A673 (cell line): Measurements from ENCODE around the gene DMPK. TPM values are rescaled to one million over a fixed set of nuclear protein-coding genes. Genes with fewer than 3 reads are reported as not detected.

Experiments
- BruUV-seq: library from RNA; stranded (reverse); fragments of 400-500 nt; replicated peaks from 2 replicates; lab custom pipeline; 2021; lab: Mats Ljungman, UMichigan
- CTCF ChIA-PET: fragments of 300-600 bp; sonication (Branson Sonifier 250); formaldehyde crosslinking; loops from one replicate; lab custom pipeline; 2022; ENCODE audit warnings: antibody characterized with exemption; lab: Charles Lee
- POLR2A ChIA-PET: fragments of 300-600 bp; sonication (Branson Sonifier 250); formaldehyde crosslinking; loops from one replicate; lab custom pipeline; 2022; ENCODE audit warnings: antibody characterized with exemption; ENCODE audit not compliant: low non-redundant PET; lab: Charles Lee
- DNase-seq: peaks from one replicate; pipeline ENCODE4 v3.0.0-alpha.2; 2015; ENCODE audit warnings: low spot score
- H3K27ac ChIP-seq: fragments of 200-600 bp; sonication (generic); 2 replicates; pipeline ENCODE4 v1.5.1; 2016; ENCODE audit warnings: mixed run types, low read depth, mild to moderate bottlenecking, mixed read lengths, antibody characterized with exemption, low read length; ENCODE audit not compliant: poor library complexity, severe bottlenecking
- H3K27me3 ChIP-seq: fragments of 200-600 bp; sonication (generic); replicated peaks from 2 replicates; pipeline ENCODE4 v1.6.1; 2017; ENCODE audit warnings: mixed run types, low read depth, mild to moderate bottlenecking, mixed read lengths, antibody characterized with exemption, low read length; ENCODE audit not compliant: insufficient read depth, poor library complexity
- H3K36me3 ChIP-seq: fragments of 200-600 bp; sonication (generic); 2 replicates; pipeline ENCODE4 v1.6.1; 2016; ENCODE audit warnings: mixed run types, mild to moderate bottlenecking, mixed read lengths, antibody characterized with exemption, low read length; ENCODE audit not compliant: insufficient read depth, poor library complexity, severe bottlenecking
- H3K4me1 ChIP-seq: fragments of 200-600 bp; sonication (generic); 2 replicates; pipeline ENCODE4 v1.6.1; 2017; ENCODE audit warnings: mixed run types, mild to moderate bottlenecking, mixed read lengths, antibody characterized with exemption, low read length; ENCODE audit not compliant: insufficient read depth, poor library complexity, severe bottlenecking
- H3K4me3 ChIP-seq: fragments of 200-600 bp; sonication (generic); 2 replicates; pipeline ENCODE4 v1.5.1; 2016; ENCODE audit warnings: low read depth, mixed run types, mild to moderate bottlenecking, mixed read lengths, low read length; ENCODE audit not compliant: poor library complexity, severe bottlenecking
- H3K9me3 ChIP-seq: fragments of 200-600 bp; sonication (generic); 2 replicates; pipeline ENCODE4 v1.6.1; 2016; ENCODE audit warnings: mixed run types, low read depth, mild to moderate bottlenecking, mixed read lengths, antibody characterized with exemption, low read length; ENCODE audit not compliant: poor library complexity, severe bottlenecking
- CTCF ChIP-seq: fragments of 300-800, 200-600 bp; sonication (generic); conservative IDR thresholded peaks from 2 replicates; pipeline ENCODE4 v1.5.1; 2017; ENCODE audit warnings: low read depth, mild to moderate bottlenecking, antibody characterized with exemption, low read length, moderate library complexity, mixed read lengths
- EZH2 ChIP-seq: fragments of 200-600 bp; sonication (generic); IDR thresholded peaks from 2 replicates; pipeline ENCODE4 v1.6.1; 2017; ENCODE audit warnings: borderline replicate concordance, low read depth, mild to moderate bottlenecking, mixed read lengths, antibody characterized with exemption, low read length; ENCODE audit not compliant: poor library complexity, severe bottlenecking
- intact Hi-C: fragments of 100-400 bp; cut with micrococcal nuclease; formaldehyde crosslinking; loops from one replicate; pipeline ENCODE4 v1.10.0; 2022; ENCODE audit not compliant: unreplicated experiment
- total RNA-seq: library from RNA; stranded (reverse); gene quantifications from 2 replicates; pipeline ENCODE4 v1.2.3, GENCODE V29; 2021

The DMPK gene
- total RNA-seq, 1 experiment from 2014 or later = 82.0 TPM

GRCh38 chr19:45827459-45828093 lies 45.3 kb upstream of the DMPK start:
- Histone ChIP-seq H3K4me1 (no peaks in the 10 kb centered on the region), H3K4me3 (no peak overlapping the region), H3K27ac (no peak overlapping the region), H3K36me3 (peaks cover 74% of the 10 kb centered on the region), H3K9me3 (no peaks in the 10 kb centered on the region), H3K27me3 (no peaks in the 10 kb centered on the region)
- DNase-seq = no peak
- intact Hi-C loops = no loop called here
- no peak for TF ChIP-seq CTCF
- no peak for TF ChIP-seq EZH2
- POLR2A ChIA-PET = no interaction called here
- no TSS peak for BruUV-seq
- CTCF ChIA-PET = interaction anchor here (1.8 kb wide), 1 partner anchor 11 kb away, joined by 4 read pairs; no protein-coding TSS in a partner anchor

DNA sequence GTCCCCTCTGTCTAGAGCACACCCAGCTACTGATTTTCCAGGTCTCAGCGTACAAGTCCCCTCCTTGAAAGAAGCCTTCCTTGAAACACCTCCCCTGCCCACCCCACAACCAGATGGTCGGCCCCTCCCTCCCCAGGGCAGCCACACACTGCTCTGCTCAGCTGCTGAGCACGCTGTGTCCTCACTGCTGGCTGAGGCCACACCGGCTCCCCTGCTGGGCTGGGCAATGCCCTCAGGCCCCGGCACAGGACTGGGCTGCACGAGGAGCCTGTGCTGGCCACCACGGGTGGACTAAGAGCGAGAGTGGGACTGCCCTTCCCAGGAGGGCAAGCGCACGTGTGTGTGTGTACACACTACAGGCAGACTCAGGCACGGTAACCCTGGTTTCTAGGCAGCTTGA lies 44.6 kb upstream of the DMPK start:
- Histone ChIP-seq H3K36me3 (peaks cover 68% of the 10 kb centered on the region), H3K4me3 (no peak overlapping the region), H3K9me3 (no peaks in the 10 kb centered on the region), H3K27me3 (no peaks in the 10 kb centered on the region), H3K4me1 (no peaks in the 10 kb centered on the region), H3K27ac (no peak overlapping the region)
- CTCF ChIA-PET = interaction anchor here (1.8 kb wide), 1 partner anchor 10 kb away, joined by 4 read pairs; no protein-coding TSS in a partner anchor
- POLR2A ChIA-PET = no interaction called here
- intact Hi-C loops = no loop called here
- no TSS peak for BruUV-seq
- DNase-seq = no peak
- TF ChIP-seq CTCF (no peak), EZH2 (no peak)

DNA sequence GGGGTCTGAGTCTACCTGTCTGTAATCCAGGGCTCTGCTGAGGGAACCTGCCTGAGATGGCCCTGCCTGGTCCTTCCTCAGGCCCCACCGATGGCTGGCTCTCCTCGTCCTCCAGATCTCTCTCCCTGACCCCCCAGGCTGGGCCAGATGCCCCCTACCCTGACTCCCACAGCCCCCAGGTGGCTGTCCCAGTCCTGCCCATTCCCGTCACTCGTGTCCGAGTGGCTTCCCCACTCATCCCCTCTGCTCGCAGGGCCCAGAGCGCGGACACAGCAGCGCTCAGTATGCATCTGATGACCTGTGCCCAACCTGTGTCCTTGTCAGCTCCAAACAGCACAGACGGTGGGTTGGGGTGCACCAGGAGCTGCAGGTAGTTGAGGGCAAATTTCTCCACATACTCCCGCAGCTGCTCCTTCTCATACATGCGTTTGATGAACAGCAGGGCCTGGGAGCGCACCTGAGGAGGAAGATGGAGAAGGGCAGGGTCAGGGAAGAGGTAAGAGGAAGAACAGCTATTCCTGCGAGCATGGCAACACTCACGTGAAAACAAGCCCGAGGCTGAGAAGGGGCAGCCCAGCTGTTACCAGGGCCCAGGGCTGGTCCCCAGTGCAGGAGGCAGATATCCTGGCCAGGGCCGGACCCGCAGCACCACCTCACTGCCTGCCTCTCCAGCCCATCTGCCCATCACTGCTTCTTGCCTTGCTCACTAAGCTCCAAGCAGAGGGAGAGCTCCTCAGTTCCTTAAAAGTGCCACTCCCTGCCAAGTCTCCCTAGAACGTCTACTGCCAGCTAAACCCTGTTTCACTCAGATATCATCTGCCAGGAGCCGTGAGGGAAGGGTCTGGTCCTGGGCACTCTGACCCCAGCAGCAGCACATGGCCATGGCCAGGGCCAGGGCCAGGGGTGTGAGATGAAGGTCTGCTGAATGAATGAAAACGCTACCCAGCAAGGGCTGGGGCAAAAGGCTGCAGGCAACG lies 43.9 kb upstream of the DMPK start:
- no peak overlapping the region for H3K4me3 ChIP-seq
- no peaks in the 10 kb centered on the region for H3K4me1 ChIP-seq
- POLR2A ChIA-PET = no interaction called here
- TF ChIP-seq CTCF = no peak
- TF ChIP-seq EZH2 = no peak
- no TSS peak for BruUV-seq
- intact Hi-C loops = no loop called here
- peaks cover 67% of the 10 kb centered on the region for H3K36me3 ChIP-seq
- DNase-seq = no peak
- CTCF ChIA-PET = interaction anchor here (0.6 to 1.8 kb wide), 2 partner anchors 9 to 12 kb away, joined by 4 read pairs; no protein-coding TSS in a partner anchor
- H3K27ac ChIP-seq = no peak overlapping the region
- no peaks in the 10 kb centered on the region for H3K27me3 ChIP-seq
- no peaks in the 10 kb centered on the region for H3K9me3 ChIP-seq
